ENCODE measurements around the gene DHRS13.
A peak's percentile ranks its signal among the peaks of the same experiment; 100 is the strongest.
"Not testable (repeated sequence)": the region's sequence is repeated elsewhere in the genome, so short reads cannot be mapped to it uniquely, and the experiment has no call there.

DHRS13 gene

DNA sequence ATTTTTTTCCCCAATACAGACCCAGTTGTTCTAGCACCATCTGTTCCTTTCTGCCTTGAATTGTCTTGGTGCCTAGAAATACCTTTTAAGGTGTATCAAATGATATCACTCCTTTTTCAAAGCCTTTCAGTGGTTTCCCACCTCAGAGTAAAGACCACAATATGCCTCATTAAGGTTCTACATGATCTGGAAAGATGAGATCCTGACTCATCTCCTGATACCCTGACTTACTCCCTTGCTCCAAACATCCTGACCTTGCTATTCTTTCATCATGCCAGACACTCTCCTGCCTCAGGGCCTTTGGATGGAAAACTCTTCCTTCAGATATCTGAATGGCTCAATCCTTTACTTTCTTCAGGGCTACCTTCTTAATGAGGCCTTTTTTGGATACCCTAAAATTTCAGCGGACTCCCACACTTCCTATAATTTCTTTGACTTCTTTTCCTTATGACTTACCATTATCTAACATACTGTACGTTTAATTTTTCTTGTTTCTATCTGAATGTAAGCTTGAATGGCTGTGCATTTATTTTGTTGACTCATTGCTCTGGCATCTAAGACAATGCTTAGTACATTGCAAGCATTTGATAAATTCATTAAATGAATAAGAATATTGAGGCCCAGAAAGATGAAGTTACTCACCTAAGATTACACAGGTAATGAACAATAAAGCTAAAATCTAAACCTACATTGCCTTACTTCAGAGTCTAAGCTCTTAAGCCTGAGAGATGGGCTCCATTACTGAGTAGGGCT, 24.5 kb downstream of the DHRS13 start:
- no peak for TF ChIP-seq CTCF (IDR thresholded peaks at IDR 0.05; ENCODE audit: insufficient read depth, low read depth, low read length, missing control alignments)
- DNase-seq (ENCODE audit: low read depth), result no peak
- H3K4me3 ChIP-seq (ENCODE audit: low read depth, low read length), result no peak overlapping the region

DNA sequence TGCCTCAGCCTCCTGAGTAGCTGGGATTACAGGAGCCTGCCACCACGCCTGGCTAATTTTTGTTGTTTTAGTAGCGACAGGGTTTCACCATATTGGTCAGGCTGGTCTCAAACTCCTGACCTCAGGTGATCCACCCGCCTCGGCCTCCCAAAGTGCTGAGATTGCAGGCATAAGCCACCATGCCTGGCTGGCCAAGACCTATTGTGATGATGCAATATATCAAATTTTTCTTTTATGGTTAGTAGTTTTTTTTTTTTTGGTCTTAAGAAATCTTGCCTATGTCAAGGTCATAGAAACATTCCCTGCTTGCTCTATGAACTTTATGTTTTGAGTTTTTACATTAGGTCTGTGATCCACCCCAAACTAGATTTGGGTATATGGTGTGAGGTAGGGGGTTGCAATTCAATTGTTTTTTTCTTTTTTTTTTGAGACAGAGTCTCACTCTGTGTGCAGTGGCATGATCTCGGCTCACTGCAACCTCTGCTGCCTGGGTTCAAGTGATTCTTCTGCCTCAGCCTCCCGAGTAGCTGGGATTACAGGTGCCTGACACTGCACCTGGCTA, 25.6 kb downstream of the DHRS13 start:
- DNase-seq (ENCODE audit: low read depth); H3K4me3 ChIP-seq (ENCODE audit: low read depth, low read length): not testable (repeated sequence)

DNA sequence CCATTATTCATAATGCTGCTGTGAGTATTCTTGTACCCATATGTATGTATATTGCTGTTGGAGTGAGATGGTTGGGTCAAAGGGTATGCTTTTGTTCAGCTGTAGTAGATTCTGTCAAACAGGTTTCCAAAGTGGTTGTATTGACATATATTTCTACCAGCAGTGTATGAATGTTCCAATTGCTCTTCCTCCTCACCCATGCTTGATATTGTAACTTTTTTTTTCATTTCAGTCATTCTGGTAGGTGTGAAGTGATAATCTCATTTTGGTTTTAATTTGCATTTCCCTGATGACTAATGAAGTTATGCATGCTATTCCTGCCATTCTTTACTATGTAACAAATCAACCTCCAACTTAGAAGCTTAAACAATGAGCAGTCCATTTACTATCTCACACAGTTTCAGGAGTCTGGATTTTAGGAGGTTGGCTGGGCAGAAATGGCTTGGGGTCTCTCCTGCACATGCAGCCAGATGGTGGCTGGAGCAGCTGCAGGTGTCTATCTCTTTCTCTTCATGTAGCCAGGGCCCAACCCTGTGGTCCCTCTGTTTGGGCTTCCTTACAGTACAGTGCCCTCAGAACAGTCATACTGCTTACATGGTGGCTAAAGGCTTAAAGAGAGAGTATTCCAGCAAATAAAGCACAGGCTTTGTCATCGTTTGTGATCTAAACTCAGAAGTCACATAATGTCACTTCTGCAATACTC, 26.9 kb downstream of the DHRS13 start:
- no peak overlapping the region for H3K4me3 ChIP-seq (ENCODE audit: low read depth, low read length)
- no peak for DNase-seq (ENCODE audit: low read depth)
- TF ChIP-seq CTCF (IDR thresholded peaks at IDR 0.05; ENCODE audit: insufficient read depth, low read depth, low read length, missing control alignments), result no peak

GRCh38 chr17:28874750-28875149, 28.1 kb downstream of the DHRS13 start:
- TF ChIP-seq CTCF (IDR thresholded peaks at IDR 0.05; ENCODE audit: insufficient read depth, low read depth, low read length, missing control alignments), result no peak
- DNase-seq (ENCODE audit: low read depth), result no peak
- H3K4me3 ChIP-seq (ENCODE audit: low read depth, low read length), result no peak overlapping the region

DNA sequence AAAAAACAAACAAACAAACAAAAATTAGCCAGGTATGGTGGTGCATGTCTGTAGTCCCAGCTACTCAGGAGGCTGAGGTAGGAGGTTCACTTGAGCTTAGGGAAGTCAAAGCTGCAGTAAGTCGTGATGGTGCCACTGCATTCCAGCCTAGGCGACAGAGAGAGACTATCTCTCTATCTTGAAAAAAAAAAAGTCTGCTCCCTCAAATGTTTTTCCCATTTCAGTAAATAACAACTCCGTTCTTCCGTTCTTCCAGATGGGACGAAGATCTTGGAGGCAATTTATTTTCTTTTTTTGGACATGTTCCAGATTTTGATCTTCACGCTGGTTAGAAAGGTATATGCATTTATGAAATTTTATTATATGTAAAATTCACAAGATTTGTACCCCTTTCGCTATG, 29.0 kb downstream of the DHRS13 start:
- no peak overlapping the region for H3K4me3 ChIP-seq (ENCODE audit: low read depth, low read length)
- no peak for DNase-seq (ENCODE audit: low read depth)
- TF ChIP-seq CTCF (IDR thresholded peaks at IDR 0.05; ENCODE audit: insufficient read depth, low read depth, low read length, missing control alignments), result no peak

DNA sequence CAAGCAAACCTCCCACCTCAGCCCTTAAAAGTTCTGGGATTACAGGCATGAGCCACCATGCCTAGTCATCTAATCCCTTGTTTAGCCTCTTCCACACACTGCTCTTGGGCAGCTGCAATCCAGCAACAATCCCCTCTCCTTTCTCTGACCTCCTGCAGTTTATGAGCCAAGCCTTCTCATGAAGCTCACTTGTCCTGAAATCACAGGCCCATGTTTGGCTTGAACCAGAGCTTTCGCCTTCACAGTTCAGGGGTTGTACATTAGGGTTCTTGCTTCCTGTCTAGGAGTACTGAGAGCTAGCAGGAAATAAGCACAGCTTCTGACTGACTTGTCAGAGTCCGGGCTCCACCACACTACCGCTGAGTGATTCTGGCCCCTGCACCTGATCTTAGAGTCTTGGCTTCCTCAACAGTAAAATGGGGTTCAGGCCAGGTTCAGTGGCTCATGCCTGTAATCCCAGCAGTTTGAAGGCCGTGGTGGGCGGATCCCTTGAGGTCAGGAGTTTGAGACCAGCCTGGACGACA, 31.8 kb downstream of the DHRS13 start:
- H3K4me3 ChIP-seq (ENCODE audit: low read depth, low read length), result no peak overlapping the region
- no peak for TF ChIP-seq CTCF (IDR thresholded peaks at IDR 0.05; ENCODE audit: insufficient read depth, low read depth, low read length, missing control alignments)
- DNase-seq (ENCODE audit: low read depth), result peak; percentile 95

GRCh38 chr17:28867276-28867675, 35.6 kb downstream of the DHRS13 start:
- no peak overlapping the region for H3K4me3 ChIP-seq (ENCODE audit: low read depth, low read length)
- DNase-seq (ENCODE audit: low read depth), result no peak
- TF ChIP-seq CTCF (IDR thresholded peaks at IDR 0.05; ENCODE audit: insufficient read depth, low read depth, low read length, missing control alignments), result no peak
